HG02623 (cell line): ENCODE results near the gene ELMO1.

Experiments
- ATAC-seq: cut with Tn5 transposase; IDR thresholded peaks from one replicate; pipeline ENCODE4 v1.9.1; 2021; ENCODE audit warnings: moderate library complexity; ENCODE audit not compliant: unreplicated experiment

ELMO1 gene

GRCh38 chr7:37448636-37449361 is at the start of gene ELMO1:
Gene ELMO1 (minus strand): TSS chr7:37448864. CDS start chr7:37342690, 106,174 bp downstream.
- peak; percentile 94 for ATAC-seq

GRCh38 chr7:37497576-37497975 is 48.9 kb upstream of the ELMO1 start:
- no peak for ATAC-seq

GRCh38 chr7:37495574-37496184 is 47.0 kb upstream of the ELMO1 start:
- no peak for ATAC-seq

GRCh38 chr7:37494926-37495325 is 46.3 kb upstream of the ELMO1 start:
- no peak for ATAC-seq

- no peak for ATAC-seq
Measured at GRCh38 chr7:37493810-37494209, 45.1 kb upstream of the ELMO1 start.

- ATAC-seq: no peak
Measured at GRCh38 chr7:37493123-37493522, 44.5 kb upstream of the ELMO1 start.

- no peak for ATAC-seq
Measured at GRCh38 chr7:37491919-37492694, 43.4 kb upstream of the ELMO1 start.

- no peak for ATAC-seq
Measured at GRCh38 chr7:37489703-37490102, 41.0 kb upstream of the ELMO1 start.

GRCh38 chr7:37488163-37488764 is 39.6 kb upstream of the ELMO1 start:
- ATAC-seq: no peak

GRCh38 chr7:37484426-37485073 is 35.9 kb upstream of the ELMO1 start:
- ATAC-seq: no peak

GRCh38 chr7:37483627-37484026 is 35.0 kb upstream of the ELMO1 start:
- ATAC-seq: no peak

GRCh38 chr7:37482953-37483352 is 34.3 kb upstream of the ELMO1 start:
- ATAC-seq: no peak

- no peak for ATAC-seq
Measured at GRCh38 chr7:37482505-37482904, 33.8 kb upstream of the ELMO1 start.

GRCh38 chr7:37481722-37482288 is 33.1 kb upstream of the ELMO1 start:
- no peak for ATAC-seq

- ATAC-seq: no peak
Measured at GRCh38 chr7:37481154-37481553, 32.5 kb upstream of the ELMO1 start.

- ATAC-seq: no peak
Measured at GRCh38 chr7:37480041-37481031, 31.7 kb upstream of the ELMO1 start.

GRCh38 chr7:37476881-37477450 is 28.3 kb upstream of the ELMO1 start:
- no peak for ATAC-seq

GRCh38 chr7:37476428-37476827 is 27.8 kb upstream of the ELMO1 start:
- no peak for ATAC-seq

GRCh38 chr7:37475646-37476045 is 27.0 kb upstream of the ELMO1 start:
- no peak for ATAC-seq
